ENCODE results near the gene LRRC4C. TPM values are rescaled to one million over a fixed set of nuclear protein-coding genes. Genes with fewer than 3 reads are reported as not detected.

LRRC4C gene
- total RNA-seq, 1 experiment from 2014 or later: 0.15 TPM

- TF ChIP-seq REST (IDR thresholded peaks at IDR 0.05; ENCODE audit: insufficient read depth in 1 of 2, low read depth in 2 of 2, low read length in 1 of 2) (no peak), POLR2AphosphoS5 (IDR thresholded peaks at IDR 0.05; ENCODE audit: low read depth, low read length) (no peak), SIN3A (IDR thresholded peaks at IDR 0.05; ENCODE audit: borderline replicate concordance, insufficient read depth, low read depth, low read length) (no peak), CTCF (IDR thresholded peaks at IDR 0.05) (no peak), TCF7L2 (IDR thresholded peaks at IDR 0.05; ENCODE audit: low read depth, low read length) (no peak)
- ATAC-seq: no peak
- BruUV-seq (replicated peaks): no TSS peak
- ChIA-PET POLR2A (no interaction called here), CTCF (no interaction called here)
- no peaks in the 10 kb centered on the region for H3K36me3 ChIP-seq (ENCODE audit: control insufficient read depth, insufficient read depth, low read length)
- H3K9me3 ChIP-seq (ENCODE audit: control insufficient read depth, insufficient read depth, low read depth, low read length): no peaks in the 10 kb centered on the region; the same call in 1 of the 2 replicates
- intact Hi-C loops (cut with micrococcal nuclease; ENCODE audit: unreplicated experiment) (no loop called here), in situ Hi-C loops (cut with HindIII; ENCODE audit: low pct_unique_long_range_greater_than_20kb, low sequenced_read_pairs) (no loop called here)
- no peaks in the 10 kb centered on the region for H3K4me1 ChIP-seq (ENCODE audit: control insufficient read depth, insufficient read depth, low read length)
- DNase-seq (ENCODE audit: low read depth, low spot score): no peak
- no peak overlapping the region for H3K4me3 ChIP-seq (ENCODE audit: low read depth in 2 of 2, low read length in 2 of 2)
- no peak overlapping the region for H3K27ac ChIP-seq (ENCODE audit: low read length)
- no peaks in the 10 kb centered on the region for H3K27me3 ChIP-seq (ENCODE audit: control insufficient read depth, insufficient read depth, low read length)
Observed at GRCh38 chr11:40337118-40337517, 1122.3 kb downstream of the LRRC4C start.

GRCh38 chr11:40328890-40329614 is 1130.4 kb downstream of the LRRC4C start:
- in situ Hi-C loops (cut with HindIII; ENCODE audit: low pct_unique_long_range_greater_than_20kb, low sequenced_read_pairs) (no loop called here), intact Hi-C loops (cut with micrococcal nuclease; ENCODE audit: unreplicated experiment) (no loop called here)
- H3K4me1 ChIP-seq (ENCODE audit: control insufficient read depth, insufficient read depth, low read length): peaks cover 9% of the 10 kb centered on the region; the same call in 1 of the 2 replicates
- no peaks in the 10 kb centered on the region for H3K27me3 ChIP-seq (ENCODE audit: control insufficient read depth, insufficient read depth, low read length)
- BruUV-seq (replicated peaks): no TSS peak
- H3K27ac ChIP-seq (ENCODE audit: low read length): peak overlapping the region; percentile 83
- H3K4me3 ChIP-seq (ENCODE audit: low read depth in 2 of 2, low read length in 2 of 2): no peak overlapping the region
- ChIA-PET CTCF (no interaction called here), POLR2A (no interaction called here)
- peaks cover 3% of the 10 kb centered on the region; the same call in 1 of the 2 replicates for H3K9me3 ChIP-seq (ENCODE audit: control insufficient read depth, insufficient read depth, low read depth, low read length)
- H3K36me3 ChIP-seq (ENCODE audit: control insufficient read depth, insufficient read depth, low read length): no peaks in the 10 kb centered on the region
- 0 out of 2 replicates have a peak, but pooled peaks have one; percentile 19 for TF ChIP-seq TCF7L2 (IDR thresholded peaks at IDR 0.05; ENCODE audit: low read depth, low read length)
- TF ChIP-seq REST (IDR thresholded peaks at IDR 0.05; ENCODE audit: insufficient read depth in 1 of 2, low read depth in 2 of 2, low read length in 1 of 2): no peak
- TF ChIP-seq POLR2AphosphoS5 (IDR thresholded peaks at IDR 0.05; ENCODE audit: low read depth, low read length): peak; percentile 72; the same call in 1 of the 2 replicates
- DNase-seq (ENCODE audit: low read depth, low spot score): peak; percentile 99
- peak; percentile 100 for ATAC-seq

Measured in Panc1 (cell line).